GM21723 (cell line): Measurements from ENCODE around the gene LCAT.

Source experiments
- ATAC-seq: cut with Tn5 transposase; IDR thresholded peaks from one replicate; pipeline ENCODE4 v1.9.1; 2021; ENCODE audit warnings: mild to moderate bottlenecking, moderate library complexity; ENCODE audit not compliant: unreplicated experiment

LCAT gene

GRCh38 chr16:67968400-67969253 lies 24.7 kb upstream of the LCAT start, which contains the start of gene SLC12A4:
SLC12A4 (minus strand) TSS chr16:67968637; CDS start chr16:67968553, 84 bp downstream.
- ATAC-seq, result peak; percentile 83

DNA sequence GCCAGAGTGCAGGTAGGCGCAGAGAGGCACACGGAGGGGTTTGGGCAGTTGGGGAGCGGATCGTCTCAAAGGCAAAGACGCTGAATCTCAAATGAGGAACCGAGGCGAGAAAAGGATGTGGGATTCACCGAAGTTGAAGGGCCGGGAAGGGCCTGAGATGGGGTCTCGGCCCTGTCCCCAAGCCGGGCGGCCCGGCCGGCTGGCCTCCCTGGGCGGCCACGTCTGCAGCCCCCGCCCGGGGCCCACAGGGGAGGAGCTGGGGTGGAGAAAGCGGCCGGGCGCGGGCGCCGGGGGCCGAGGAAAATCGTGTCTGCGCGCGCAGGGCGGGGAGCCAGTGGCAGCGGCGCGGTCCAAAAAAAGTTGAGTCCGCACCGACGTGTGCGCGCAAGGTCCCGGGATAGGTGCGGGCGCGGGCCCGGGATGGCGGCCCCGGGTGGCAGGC lies 24.1 kb upstream of the LCAT start:
- ATAC-seq, result peak; percentile 29

DNA sequence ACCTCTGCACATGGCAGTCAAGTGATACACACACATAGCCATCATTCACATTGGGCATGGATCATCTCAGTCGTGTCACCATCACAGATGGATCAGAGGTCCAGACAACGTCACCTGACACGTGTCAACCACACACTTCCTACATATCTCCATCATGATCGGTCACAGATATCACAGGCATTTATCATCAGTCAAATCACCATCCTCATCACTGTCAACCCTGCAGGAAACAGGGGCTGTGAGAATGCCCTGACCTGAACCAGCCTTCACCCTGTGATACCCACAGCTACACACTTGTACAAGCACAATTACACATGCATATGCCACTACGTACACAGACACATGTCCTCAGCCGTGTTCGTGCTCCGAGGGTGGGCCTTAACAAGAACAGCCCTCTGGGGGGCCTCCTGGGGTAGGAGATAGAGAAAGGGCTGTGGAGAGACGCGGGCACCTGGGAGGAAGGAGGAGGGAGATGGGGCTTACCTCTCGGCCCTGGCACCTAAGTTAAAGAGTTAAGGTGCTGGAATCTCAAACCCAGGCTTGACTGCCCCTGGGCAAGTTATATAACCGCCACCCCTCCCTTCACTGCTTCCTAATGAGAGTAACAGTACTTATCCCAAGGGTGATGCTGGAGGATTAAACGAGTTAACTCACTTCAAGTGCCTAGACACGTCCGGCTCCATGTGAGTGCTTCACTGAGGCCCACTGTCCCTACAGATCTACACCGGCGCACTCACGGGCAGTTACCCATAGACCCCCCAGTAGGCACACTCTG lies 23.4 kb upstream of the LCAT start:
- ATAC-seq, result no peak

- no peak for ATAC-seq
Observed at GRCh38 chr16:67966549-67967182, 22.7 kb upstream of the LCAT start.

GRCh38 chr16:67965668-67966548 lies 22.0 kb upstream of the LCAT start:
- no peak for ATAC-seq

DNA sequence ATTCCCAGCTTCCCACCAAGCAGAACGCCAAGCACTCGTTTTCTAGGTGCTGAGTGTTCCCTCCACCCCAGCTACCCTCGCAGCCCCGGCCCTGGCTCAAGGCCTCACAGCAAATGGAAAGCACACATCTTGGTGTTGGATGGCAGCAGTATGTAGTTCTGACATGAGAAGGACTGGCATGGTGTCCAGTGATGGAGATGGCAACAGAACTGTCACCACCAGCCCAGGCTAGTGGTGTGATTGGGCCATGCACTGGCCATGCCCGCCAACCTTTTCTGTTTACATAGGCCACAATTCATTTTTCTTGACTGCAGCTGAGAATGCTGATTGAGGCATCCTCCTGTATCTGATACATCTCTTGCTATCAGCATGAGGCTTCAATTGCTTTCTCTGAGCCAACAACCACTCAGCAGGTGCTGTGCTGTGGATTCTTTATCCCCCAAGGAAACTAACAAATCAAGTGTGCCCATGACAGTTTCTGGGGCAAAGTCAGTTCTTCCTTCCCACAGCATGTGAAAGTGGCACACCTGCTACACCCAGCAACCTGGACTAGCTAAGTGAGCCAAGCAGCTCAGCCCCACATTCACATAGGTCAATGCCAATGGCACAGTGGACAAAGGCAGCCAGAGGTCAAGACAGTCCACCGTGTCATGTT lies 20.7 kb upstream of the LCAT start:
- ATAC-seq, result no peak

DNA sequence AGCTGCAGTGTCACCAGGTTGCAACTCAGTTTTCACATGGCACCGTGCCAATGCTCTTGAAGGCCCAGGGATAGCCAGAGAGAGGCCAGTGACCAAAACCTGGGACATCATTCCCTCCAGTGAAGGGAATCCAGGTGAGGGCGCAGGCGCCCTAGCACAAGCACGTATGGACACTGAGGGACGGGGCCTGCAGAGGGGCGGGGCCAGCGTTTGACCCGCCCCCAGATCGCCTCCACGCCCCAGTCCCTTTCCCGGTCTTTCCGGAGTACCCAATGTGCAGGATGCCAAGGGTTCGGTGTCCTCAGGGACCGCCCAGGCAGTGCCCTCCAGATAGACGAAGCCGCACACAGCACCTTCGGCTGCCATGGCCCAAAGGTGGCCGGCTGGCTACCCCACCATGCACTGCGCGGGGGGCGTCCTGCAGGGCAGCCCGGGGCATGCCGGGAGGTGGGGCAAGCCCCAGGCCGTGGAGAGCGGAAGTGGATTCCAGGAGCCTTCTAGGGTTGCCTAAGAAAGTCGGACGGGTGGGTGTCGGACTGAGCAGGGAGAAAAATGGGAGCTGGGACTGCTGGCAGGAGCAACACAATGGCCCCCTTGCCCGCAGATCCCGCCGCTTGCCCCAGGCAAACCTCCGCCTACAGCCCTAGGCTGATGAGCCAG lies 19.9 kb upstream of the LCAT start:
- ATAC-seq, result no peak

DNA sequence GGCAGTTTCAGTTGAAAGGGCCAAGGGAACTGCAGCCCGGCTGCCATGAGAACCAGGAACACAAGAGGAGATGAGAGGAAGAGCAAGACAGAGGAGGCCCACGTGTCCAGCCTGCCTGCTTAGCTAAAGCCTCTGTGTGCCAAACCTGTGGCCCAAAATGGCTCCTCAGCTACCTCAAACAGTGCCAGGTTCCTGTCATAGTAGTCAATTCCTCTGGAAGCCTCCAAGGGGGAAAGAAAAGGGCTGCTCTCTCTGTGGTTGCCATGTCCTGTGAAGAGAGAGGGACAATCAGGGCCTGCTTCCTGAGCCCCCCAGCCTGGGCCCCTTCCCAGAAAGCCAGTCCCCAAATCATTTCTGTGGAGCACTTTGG lies 19.4 kb upstream of the LCAT start:
- no peak for ATAC-seq

- no peak for ATAC-seq
Observed at GRCh38 chr16:67962135-67962534, 18.2 kb upstream of the LCAT start.

DNA sequence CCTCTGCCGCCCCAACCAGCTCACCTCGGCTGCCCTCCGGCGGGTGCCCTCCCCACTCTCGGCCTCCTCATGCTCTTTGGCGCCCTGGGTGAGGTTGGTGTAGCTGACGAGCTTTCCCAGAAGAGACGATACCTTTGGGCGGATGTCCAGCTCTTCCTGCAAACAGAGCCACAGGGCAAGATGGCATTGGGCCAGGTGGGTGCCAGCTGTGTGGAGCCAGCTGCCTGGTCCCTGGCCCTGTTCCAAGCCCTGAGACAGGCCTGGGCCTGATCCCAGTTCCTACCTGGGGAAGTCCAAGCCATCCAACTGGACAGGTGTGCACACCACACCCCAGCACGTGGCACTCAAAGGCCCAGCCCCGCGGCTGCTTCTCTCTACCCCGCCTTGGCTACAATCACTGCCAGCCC lies 17.6 kb upstream of the LCAT start:
- no peak for ATAC-seq

DNA sequence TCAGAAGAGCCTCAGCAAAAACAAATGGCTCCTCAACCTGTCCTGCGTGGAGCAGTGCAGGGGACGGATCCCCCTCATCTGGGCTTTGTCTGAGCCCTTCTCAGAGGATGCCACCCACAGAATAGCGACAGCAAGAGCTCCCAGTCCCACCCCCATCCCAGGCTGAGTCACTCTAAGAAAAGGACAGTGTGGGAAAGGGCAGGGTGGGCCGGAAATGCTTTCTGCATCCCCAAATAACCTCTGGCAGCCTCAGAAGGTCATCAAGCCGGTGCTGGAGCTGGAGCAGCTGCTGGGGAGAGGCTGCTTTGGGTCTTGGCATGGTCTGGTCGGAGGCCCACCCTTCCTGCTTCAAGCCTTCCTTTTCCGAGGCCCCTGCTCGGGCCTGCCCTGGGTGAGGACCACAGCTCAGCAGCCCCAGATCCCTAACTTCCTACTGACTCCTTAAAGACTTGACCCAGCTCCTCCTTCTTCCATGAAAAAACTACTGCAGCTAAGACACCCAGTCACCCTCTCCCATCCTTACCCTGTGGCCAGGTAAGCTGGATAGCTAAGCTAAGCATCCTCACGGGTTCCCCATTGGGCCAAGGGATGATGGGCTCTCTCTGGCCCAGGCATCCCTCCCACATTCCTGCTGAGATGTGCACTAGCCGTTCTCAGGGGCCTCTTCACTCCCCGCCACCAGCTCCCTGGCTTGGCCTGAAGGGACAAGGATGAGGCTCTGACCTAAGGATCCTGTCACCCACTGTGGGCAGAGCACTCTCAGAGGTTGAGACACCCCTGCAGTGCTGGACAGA lies 15.8 kb upstream of the LCAT start:
- ATAC-seq, result no peak

DNA sequence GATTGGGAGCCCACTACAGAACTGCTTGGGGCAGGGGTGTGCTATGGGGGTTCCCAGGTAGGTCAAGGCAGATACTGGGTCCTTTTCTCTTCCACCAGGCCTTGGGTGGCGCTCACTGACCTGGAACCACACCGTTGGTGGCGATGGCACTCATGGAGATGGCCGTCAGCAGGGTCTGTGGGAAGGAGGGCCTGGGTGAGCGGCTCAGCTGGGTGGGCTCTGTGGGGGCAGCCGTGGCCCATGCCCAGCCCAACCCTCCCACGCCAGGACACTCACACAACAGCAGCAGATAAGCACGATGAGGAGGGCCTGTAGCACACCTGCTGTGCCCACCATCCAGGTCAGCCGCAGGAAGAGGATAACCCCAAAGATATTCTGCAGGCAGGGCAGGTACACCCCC lies 13.7 kb upstream of the LCAT start:
- no peak for ATAC-seq

DNA sequence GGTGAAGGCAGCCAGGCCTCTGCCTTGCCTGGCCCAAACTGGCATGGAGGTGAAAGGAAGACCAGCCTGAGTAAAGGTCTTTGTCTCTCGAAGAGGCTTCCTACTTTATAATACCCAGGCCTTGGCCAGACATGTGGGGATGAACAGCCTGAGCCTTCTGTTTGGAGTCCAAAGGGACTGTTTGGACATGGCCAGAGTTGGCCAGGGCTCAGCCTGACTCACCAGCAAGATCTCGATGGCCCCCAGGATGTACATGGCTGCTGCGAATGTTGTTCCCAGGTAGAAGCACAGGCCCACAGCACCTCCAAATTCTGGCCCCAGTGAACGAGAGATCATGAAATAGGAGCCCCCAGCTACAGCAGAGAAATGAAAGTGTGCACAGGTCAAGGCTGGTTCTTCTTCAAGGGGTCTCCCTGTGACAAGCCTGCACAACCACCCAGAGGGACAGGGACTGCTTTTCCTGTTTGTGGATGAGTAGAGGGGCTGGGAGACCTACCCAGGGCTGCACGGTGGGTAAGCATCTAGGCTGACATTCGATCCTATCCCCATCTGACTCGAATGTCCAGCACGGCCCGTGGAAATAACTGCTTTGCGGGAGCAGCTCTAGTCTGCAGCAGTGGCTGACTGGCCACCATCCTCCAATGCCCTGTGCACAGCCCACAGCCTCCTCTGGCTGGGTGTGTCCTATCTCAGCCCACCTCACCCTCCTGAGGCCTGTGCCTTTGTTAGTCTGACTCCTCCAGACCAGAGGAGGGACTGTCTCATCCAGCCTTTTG lies 10.7 kb upstream of the LCAT start:
- no peak for ATAC-seq

GRCh38 chr16:67953641-67954375 lies 9.9 kb upstream of the LCAT start:
- ATAC-seq, result no peak

- no peak for ATAC-seq
Observed at GRCh38 chr16:67951485-67951884, 7.6 kb upstream of the LCAT start.

DNA sequence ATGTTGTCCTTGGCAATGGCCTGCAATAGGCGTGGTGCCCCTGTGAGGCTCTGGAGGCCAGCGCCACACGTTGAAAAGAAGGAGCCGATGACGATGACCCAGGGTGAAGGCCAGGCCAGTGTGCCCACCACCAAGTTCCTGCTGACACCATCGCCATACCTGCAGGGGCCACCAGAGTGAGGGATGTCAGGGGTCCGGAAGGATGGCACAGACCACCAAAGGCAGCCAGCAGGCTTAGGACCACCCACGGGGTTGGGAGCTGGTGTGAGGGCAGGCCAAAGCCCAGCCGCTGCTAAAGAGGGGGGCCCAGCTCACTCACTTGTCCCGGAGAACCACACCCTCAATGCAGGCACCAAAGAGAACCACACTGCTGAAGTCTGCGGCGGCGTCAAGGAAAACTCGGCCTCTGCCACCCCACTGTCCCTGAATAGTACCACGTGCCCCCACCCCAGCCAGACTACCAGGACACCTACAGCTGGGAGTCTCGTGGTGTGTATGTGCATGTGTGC lies 6.5 kb upstream of the LCAT start:
- ATAC-seq, result no peak

DNA sequence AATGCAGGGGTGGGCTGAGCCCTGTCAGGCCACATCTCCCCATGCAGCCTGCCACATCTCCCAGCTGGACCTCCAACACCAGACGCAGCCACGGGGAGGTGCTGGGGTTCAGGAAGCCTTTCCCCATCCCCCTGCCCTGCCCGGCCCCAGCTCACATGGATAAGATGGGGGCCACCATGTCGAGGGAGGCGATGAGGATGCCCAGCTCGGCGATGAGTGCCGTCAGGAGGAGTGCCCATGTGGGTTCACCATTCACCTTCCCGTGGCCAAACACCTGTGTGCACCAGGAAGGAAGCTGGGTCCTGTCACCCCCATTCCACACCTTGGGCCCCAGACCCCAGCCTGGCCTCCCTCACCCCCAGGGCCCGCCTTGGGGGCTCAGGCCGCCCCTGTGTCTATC lies 5.7 kb upstream of the LCAT start:
- ATAC-seq, result no peak
